Renal cortical epithelial cell (primary cell): Measurements from ENCODE around the gene AQP2. TPM values are rescaled to one million over a fixed set of nuclear protein-coding genes. Genes with fewer than 3 reads are reported as not detected.
"Not testable (repeated sequence)": the region's sequence is repeated elsewhere in the genome, so short reads cannot be mapped to it uniquely, and the experiment has no call there.

Experiments used
- DNase-seq: peaks from one replicate; pipeline ENCODE4 v3.0.0-alpha.2; 2011; ENCODE audit warnings: low read depth
- total RNA-seq: library from RNA; depleted of rRNA; stranded (reverse); fragments of >200 nt; gene quantifications from 2 replicates; pipeline ENCODE4 v1.2.3, GENCODE V29; 2014

AQP2 gene
- total RNA-seq, 1 donor from 2014 or later, result 0.30 TPM

- no peak for DNase-seq
Observed at GRCh38 chr12:49969651-49970429, 19.3 kb downstream of the AQP2 start.

DNA sequence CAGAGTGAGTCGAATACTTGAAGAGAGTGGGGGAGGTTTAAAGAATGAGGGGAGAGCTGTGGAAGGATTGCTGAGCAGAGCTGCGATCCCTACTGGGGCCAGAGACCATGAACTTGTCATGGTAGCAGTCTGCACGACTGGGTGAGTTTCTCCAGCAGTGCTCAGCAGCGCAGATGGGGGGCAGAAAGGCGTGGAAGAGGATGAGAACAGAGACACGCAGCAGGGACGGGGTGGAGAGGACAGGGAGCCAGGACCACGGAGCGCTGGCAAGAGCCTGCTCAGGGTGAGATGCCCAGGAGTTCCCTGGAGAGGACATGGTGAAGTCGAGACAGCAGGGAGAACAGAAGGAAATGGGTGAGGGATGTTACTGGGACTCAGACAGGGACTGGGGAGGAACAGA lies 20.1 kb downstream of the AQP2 start:
- DNase-seq, result no peak

- no peak for DNase-seq
Observed at GRCh38 chr12:49971141-49971540, 20.6 kb downstream of the AQP2 start.

DNA sequence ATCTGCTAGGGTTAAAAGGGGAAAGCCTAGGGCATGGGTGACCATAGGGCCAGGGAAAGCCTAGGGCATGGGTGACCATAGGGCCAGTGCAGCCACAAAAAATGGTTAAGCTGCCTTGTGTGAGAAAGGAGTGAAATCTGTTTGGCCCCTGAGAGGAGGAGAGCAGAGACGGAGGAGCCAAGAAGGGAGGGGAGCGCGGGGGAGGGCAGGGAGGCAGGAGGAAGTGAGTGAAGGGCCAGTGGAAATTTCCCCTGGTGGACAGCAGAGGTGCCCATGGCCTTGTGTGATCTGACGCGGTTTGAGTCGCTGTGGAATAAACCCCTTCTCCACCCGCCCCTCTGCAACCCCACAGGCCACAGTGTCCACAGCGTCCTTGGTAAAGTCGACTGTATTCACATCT lies 21.6 kb downstream of the AQP2 start:
- no peak for DNase-seq

DNA sequence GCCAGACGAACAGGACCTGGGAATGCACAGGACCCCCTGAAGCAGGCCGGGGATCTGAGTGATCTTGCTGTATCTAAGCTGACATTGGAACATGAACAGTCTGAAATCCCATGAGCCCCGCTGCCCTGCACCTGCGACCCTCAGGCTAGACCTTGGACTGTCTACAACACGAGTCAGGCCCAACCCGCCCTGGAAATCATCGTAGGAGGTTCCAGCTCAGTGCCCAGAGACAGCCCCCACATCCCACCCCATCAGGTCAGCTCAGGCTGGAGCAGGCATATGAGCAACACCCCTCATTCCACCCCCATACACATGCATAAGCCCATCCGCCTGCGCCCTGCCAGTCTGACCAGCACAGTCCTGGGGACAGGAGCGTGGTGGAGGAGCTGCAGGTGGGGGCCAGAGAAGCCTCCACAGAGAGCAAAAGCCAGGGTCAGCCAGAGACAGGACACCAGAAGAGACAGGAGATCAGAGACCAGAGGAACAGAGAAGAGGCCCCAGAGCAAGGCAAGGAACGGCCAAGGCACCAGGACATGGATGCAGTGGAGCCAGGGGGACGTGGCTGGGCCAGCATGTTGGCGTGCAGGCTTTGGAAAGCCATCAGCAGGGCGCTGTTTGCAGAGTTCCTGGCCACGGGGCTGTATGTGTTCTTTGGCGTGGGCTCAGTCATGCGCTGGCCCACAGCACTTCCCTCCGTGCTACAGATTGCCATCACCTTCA lies 22.3 kb downstream of the AQP2 start, which contains the start of gene AQP6:
TSS of gene AQP6 (plus strand) at position 307 of the 720 bp plus-strand sequence. CDS start at position 534, 227 bp downstream.
- DNase-seq, result no peak

DNA sequence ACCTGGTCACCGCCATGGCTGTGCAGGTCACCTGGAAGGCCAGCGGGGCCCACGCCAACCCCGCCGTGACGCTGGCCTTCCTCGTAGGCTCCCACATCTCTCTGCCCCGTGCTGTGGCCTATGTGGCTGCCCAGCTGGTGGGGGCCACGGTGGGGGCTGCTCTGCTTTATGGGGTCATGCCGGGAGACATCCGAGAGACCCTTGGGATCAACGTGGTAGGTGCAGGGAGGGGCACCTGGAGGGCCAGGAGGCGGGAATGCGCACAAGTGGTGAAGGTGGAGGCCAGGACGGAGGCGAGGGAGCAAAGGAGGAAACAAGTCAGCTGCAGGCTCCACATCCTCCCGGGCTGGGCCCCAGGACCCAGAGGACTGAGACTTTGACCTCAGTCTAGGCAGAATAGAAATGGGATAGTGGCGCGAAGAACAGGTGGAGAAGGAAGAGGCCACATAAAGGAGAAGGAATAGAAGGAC lies 22.9 kb downstream of the AQP2 start:
- DNase-seq, result no peak

DNA sequence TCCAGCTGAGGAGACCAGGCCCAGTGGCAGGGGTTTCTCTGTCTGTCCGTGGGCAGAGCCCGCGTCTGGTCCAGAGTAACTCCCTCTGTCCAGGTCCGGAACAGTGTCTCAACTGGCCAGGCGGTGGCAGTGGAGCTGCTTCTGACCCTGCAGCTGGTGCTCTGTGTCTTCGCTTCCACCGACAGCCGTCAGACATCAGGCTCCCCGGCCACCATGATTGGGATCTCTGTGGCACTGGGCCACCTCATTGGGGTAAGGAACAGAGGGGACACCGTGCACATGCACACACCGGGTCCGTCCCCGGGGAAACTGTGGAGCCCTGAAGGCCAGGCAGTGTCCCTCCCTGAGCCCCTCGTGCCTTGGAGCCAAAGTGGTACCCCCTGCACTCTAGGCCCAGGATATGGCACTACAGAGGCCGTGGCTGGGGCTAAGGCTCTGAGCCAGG lies 23.7 kb downstream of the AQP2 start:
- DNase-seq, result peak; percentile 47

DNA sequence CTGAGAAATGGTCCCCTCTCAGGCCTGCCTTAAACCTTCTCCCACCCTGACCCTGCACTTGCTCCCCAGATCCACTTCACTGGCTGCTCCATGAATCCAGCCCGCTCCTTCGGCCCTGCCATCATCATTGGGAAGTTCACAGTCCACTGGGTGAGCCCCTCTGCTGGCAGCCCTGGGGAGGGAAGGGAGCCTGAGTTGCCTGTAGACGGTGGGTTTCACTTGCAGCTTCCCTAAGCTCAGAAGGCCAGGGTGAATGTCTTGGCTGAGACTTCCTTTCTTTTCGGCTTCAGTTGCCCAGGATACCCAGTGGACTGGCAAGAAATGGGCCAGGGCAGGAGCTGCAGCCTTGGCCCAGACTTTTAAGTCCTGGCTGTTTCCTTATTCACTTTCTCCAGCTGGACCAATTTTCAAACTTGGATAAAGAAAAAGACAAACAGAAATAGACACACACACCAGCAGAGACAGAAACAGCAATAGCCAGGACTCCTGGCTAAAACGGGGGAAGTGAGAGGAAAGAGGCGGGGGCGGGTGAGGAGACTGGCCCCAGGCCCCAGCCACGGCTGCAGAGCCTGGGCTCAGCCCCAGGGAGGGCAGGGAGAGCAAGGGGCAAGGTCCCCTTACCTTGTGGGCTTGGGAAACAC lies 24.3 kb downstream of the AQP2 start:
- no peak for DNase-seq

- no peak for DNase-seq
Observed at GRCh38 chr12:49975318-49975761, 24.8 kb downstream of the AQP2 start.

DNA sequence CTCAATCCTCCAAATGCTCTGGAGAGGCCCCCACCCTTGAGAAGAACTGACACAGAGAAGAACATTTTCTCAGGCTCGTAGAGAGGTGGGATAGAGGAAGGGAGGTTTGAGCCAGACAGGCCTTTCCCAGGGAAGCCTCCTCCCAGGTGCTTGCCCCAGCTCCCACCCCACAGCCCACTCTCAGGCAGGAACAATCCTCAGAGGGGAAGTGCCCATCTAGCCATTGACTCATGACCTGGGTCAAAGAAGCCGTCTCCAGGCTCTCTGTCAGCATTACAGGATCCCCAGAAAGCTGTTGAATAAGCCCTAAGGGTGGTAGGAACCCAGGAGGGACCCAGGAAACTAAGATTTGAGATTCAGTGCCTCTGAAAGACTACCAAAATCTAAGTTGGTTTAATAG lies 26.0 kb downstream of the AQP2 start:
- DNase-seq, result no peak

GRCh38 chr12:49978125-49978524 lies 27.6 kb downstream of the AQP2 start:
- DNase-seq, result no peak

DNA sequence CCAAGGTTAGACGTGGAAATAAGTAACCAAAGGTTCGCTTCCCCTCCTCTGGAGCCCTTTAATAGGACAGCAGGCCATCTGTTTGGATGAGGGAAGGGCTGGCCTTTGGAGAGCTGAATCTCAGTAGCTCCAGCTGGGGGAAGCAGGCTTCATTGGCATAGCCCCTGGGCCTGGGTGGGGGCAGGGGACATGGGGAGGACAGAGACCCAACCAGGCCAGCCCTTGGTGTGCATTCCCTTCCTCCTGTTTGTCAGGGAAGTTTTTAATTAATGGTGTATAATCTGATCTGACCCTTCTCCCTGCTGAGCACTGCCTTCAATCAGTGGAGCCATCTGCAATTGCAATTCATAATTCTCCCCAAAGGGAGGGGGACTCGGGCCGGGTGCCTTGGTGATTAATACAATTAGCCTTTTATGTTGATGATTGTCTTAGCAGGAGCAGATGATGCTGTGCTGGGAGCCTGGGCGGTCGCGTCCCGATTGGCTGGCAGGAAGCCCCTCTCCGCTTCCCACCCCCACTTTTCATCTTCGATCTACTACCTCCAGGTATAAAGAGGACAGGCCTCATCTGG lies 28.6 kb downstream of the AQP2 start:
- DNase-seq, result no peak

DNA sequence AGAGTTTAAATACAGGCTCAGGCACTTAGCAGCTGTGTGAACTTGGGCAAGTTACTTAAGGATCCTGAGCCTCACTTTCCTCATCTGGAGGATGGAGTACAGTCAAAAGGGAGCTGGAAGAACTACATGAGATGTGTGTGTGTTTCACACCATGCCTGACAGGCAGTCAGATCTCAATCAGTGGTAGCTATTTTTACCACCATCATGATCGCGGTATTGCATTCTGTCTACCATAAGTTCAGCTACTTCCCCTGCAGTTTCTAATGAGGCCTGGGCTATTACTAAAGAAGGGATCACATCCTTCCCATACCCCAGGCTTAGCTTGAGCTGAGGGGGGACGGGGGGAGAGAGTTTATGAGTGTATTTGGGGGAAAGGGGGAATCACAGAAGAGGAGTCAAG lies 29.3 kb downstream of the AQP2 start:
- no peak for DNase-seq

- DNase-seq, result no peak
Observed at GRCh38 chr12:49980501-49981349, 30.2 kb downstream of the AQP2 start.

DNA sequence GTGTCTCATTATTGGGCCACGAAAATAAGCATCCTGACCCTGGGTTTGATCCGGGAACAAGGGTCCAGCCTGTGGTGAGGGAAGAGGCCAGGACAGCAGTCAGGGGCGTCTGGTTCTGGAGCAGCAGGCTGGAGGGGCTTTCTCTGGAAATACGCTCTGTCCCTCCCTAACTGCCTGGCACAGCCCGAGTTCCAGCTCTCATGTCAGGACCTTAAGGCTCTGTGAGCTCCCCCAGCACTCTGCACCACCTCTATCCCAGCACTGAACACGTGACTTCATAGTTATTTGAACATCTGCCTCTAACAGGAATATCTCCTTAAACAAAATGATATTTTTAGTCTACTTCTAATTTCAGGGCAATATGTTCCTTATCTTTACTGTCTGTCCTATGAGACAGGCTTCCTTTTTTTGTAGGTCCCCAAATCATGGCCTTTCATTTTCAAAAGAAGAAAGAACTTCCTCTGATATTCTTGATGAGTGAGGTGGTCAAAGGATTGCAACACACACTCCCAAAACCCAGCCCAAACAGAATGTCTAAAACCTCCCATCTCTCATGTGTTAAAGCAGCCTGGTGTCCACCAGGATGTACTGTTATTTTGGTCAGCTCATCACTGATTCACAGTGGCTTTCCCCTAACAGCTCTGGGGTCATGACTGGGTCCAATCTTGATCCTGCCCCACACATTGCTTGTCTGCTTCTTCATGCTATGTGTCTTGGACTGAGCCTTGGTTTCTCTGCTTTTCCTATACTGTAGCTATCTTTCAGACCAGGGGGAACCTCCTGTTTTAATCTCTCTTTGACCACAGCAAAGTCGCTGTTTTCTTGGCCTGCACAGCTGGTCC lies 31.9 kb downstream of the AQP2 start:
- peak; percentile 25 for DNase-seq

GRCh38 chr12:49983892-49984291 lies 33.4 kb downstream of the AQP2 start:
- peak; percentile 70 for DNase-seq

DNA sequence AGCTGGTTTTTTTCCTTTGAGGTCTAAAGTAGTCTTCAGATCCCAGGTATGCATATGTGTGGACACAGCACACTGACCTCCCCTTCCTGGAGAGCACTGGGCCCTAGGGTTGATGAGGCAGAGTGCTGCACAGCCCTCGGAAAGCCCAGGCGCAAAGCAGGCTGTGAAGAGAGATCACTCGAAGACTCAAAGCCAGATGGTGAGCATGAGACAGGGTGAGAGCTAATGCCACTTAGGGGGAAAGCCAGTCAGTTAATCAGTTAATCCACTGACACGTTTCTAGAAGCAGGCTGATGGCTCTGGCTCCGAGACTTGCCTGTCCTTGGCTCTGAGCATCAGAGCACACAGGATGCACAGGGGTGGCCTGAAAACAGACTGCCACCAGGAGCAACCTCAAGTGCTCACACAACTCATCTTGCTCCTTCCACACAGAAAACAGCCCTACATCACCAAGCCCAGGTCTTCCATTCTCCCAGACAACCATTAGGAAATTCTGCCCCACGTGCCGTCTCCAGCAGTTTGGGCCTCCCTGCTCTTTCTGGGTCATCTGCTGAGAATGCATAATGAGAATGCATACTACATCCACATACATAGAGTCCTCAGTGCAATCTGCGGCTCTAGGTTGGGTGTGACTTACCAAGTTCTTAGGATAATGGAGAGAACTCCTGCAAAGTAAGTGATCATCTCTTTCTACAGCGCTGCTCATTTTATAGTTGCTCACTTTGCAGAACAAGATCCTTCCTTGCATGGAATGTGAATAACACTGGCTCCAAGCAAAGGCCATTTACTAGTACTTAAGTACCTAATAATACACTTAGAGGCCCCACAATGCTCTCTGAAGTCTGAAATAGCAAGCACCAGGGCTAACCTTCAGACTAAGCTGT lies 34.2 kb downstream of the AQP2 start:
- peak; percentile 21 for DNase-seq

DNA sequence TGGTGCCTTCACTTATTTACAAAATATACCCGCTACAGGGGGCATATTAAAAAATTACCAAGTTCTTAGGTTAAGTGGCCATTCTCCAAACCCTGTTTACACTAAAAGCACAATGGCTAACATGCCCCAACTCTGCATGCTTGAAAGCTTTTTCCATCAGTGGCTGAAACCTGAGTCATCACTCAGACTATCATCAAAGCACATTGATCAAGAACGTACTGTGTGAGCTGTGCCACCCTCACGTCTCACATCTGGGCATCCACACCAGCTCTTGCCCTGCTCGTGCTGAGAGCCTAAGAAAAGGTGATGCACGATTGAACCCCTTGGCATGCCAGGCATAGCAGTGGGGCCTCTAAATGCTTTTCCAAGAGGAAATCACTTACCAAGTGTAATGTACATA lies 35.4 kb downstream of the AQP2 start:
- DNase-seq, result peak; percentile 93

- DNase-seq, result not testable (repeated sequence)
Observed at GRCh38 chr12:49986476-49986875, 35.9 kb downstream of the AQP2 start.
